HepG2 (cell line): Measurements from ENCODE around the gene ARL8A. TPM values are rescaled to one million over a fixed set of nuclear protein-coding genes. Genes with fewer than 3 reads are reported as not detected.
A peak's percentile ranks its signal among the peaks of the same experiment; 100 is the strongest.

ENCODE experiments used
- CREB1 ChIP-seq, 2 experiments: fragments of 450-650 bp in 1 of 2; IDR thresholded peaks; 2 replicates each; pipeline ENCODE4 v1.6.1; 2016 to 2017; ENCODE audit warnings: control low read depth in 1 of 2, mild to moderate bottlenecking in 1 of 2, missing compliant biosample characterization in 1 of 2, missing genetic modification characterization in 1 of 2
- CREBL2 ChIP-seq: sonication (generic); formaldehyde crosslinking; IDR thresholded peaks from 2 replicates; pipeline ENCODE4 v1.8.1; 2023; ENCODE audit warnings: missing genetic modification reagents, mild to moderate bottlenecking, borderline replicate concordance
- KLF13 ChIP-seq: sonication (generic); formaldehyde crosslinking; IDR thresholded peaks from 2 replicates; pipeline ENCODE4 v1.4.0; 2020; ENCODE audit warnings: mild to moderate bottlenecking, missing genetic modification reagents
- MLX ChIP-seq: IDR thresholded peaks from 2 replicates; pipeline ENCODE4 v1.6.1; 2016
- TBL1XR1 ChIP-seq: fragments of 150-350 bp; IDR thresholded peaks from 2 replicates; pipeline ENCODE4 v1.6.1; 2014; ENCODE audit warnings: borderline replicate concordance, low read length; ENCODE audit not compliant: partially characterized antibody
- TFAP4 ChIP-seq: sonication (generic); IDR thresholded peaks from 2 replicates; pipeline ENCODE4 v1.6.1; 2016; ENCODE audit warnings: low read depth, borderline replicate concordance
- XRCC5 ChIP-seq: fragments of 200-400 bp; formaldehyde crosslinking; optimal IDR thresholded peaks from 2 replicates; pipeline ENCODE3; 2017; ENCODE audit warnings: mild to moderate bottlenecking, low read length
- ZBTB33 ChIP-seq: sonication (generic); formaldehyde crosslinking; IDR thresholded peaks from 2 replicates; pipeline ENCODE4 v1.4.0; 2020; ENCODE audit warnings: missing genetic modification reagents
- ZC3H13 ChIP-seq: sonication (generic); formaldehyde crosslinking; IDR thresholded peaks from 2 replicates; pipeline ENCODE4 v1.8.1; 2023; ENCODE audit warnings: mild to moderate bottlenecking, missing genetic modification reagents, moderate library complexity
- ZMYM2 ChIP-seq: sonication (generic); formaldehyde crosslinking; IDR thresholded peaks from 2 replicates; pipeline ENCODE4 v1.8.0; 2022; ENCODE audit warnings: mild to moderate bottlenecking, missing genetic modification reagents
- ZNF160 ChIP-seq: sonication (generic); formaldehyde crosslinking; IDR thresholded peaks from 2 replicates; pipeline ENCODE4 v1.8.0; 2022; ENCODE audit warnings: mild to moderate bottlenecking, inconsistent platforms, missing genetic modification reagents
- ZNF318 ChIP-seq: sonication (generic); formaldehyde crosslinking; IDR thresholded peaks from 2 replicates; pipeline ENCODE4 v1.4.0; 2020; ENCODE audit warnings: mild to moderate bottlenecking, missing genetic modification reagents
- ZNF331 ChIP-seq: sonication (generic); formaldehyde crosslinking; IDR thresholded peaks from 2 replicates; pipeline ENCODE4 v1.4.0; 2020; ENCODE audit warnings: missing genetic modification reagents
- ZNF670 ChIP-seq: sonication (generic); formaldehyde crosslinking; IDR thresholded peaks from 2 replicates; pipeline ENCODE4 v1.8.0; 2022; ENCODE audit warnings: mild to moderate bottlenecking, missing genetic modification reagents, borderline replicate concordance
- ZUFSP ChIP-seq: sonication (generic); formaldehyde crosslinking; IDR thresholded peaks from 2 replicates; pipeline ENCODE4 v1.9.0; 2021; ENCODE audit warnings: missing genetic modification reagents, mild to moderate bottlenecking, borderline replicate concordance
- polyA plus RNA-seq, 8 experiments: library from polyadenylated mRNA; depleted of rRNA in 3 of 8; stranded (reverse) in 7 of 8; unstranded in 1 of 8; fragments of >200 nt; fragmentation: Illumina TruSeq in 4 of 8; extraction: Trizol in 4 of 8; gene quantifications; 2 replicates each; pipeline versions ENCODE4 v1.2.1 to v1.2.3, GENCODE V29; 2011 to 2016; ENCODE audit warnings: low read depth in 4 of 8, missing spikeins in 1 of 8, mixed read lengths in 1 of 8; ENCODE audit not compliant: insufficient read depth in 1 of 8
- total RNA-seq, 5 experiments: library from RNA; depleted of rRNA; stranded (reverse); fragments of >200 nt; fragmentation: Illumina TruSeq; extraction: Trizol; gene quantifications; 2 replicates each; pipeline ENCODE4 v1.2.3, GENCODE V29; 2016; ENCODE audit warnings: low read depth in 1 of 5

The ARL8A gene
- total and polyA plus RNA-seq, 2 of the 13 experiments (the other 11 are each of a cell fraction or from before 2014, with no cell fraction given) = 2.7 to 23.4 TPM

GRCh38 chr1:202143768-202144401 lies 652 bp downstream of the ARL8A start (continued):
- TF ChIP-seq ZUFSP (CRISPR knock-in tag) (no peak), ZNF318 (CRISPR knock-in tag) (no peak), CREB1 (IDR thresholded peaks at IDR 0.05) (no peak), CREB1 (CRISPR knock-in tag; IDR thresholded peaks at IDR 0.05) (no peak), ZNF160 (CRISPR knock-in tag) (no peak), ZNF331 (CRISPR knock-in tag) (no peak), TFAP4 (0 out of 2 replicates have a peak, but pooled peaks have one; percentile 39), KLF13 (CRISPR knock-in tag) (no peak), XRCC5 (no peak), TBL1XR1 (no peak), ZNF670 (CRISPR knock-in tag) (no peak), CREBL2 (CRISPR knock-in tag) (no peak), MLX (CRISPR knock-in tag) (no peak), ZBTB33 (no peak), ZC3H13 (CRISPR knock-in tag) (no peak), ZMYM2 (no peak)
